NAMALWA (cell line): Measurements from ENCODE around the gene MEGF11.
A peak's percentile ranks its signal among the peaks of the same experiment; 100 is the strongest.
"Not testable (repeated sequence)": the region's sequence is repeated elsewhere in the genome, so short reads cannot be mapped to it uniquely, and the experiment has no call there.

Experiments
- DNase-seq: peaks from one replicate; pipeline ENCODE4 v3.0.0-alpha.2; 2015; ENCODE audit warnings: low spot score

MEGF11 gene

DNA sequence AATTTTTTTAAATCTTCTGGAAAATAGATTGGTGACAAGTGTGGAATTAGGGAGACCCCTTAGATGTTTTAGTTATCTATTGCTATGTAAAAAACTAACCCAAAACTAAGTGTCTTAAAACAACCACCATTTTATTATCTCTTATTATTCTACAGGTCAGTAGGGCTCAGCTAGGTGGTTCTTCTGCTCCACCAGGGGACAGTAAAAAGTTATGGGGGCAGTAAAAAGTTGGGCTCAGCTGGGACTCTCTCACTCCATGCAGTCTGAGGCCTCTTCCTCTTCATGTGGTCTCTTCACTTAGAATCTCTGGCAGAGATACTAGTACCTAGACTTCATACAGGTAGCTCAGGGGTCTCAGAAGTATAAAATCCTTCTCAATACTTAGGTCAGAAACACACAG lies 21.8 kb upstream of the MEGF11 start:
- no peak for DNase-seq

DNA sequence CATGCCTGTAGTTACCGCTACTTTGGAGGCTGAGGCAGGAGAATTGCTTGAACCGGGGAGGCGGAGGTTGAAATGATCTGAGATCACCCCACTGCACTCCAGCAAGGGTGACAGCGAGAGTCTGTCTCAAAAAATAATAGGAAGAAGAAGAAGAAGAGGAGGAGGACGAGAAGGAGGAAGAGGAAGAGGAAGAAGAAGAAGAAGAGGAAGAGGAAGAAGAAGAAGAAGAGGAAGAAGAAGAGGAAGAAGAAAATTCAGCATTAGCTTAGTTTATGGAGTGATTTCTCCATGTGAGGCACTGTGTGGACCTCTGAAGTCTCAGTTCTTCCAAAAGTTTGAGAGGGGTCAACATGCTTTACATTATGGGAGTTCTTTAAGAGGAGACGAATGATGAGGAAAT lies 17.4 kb upstream of the MEGF11 start:
- DNase-seq: no peak

DNA sequence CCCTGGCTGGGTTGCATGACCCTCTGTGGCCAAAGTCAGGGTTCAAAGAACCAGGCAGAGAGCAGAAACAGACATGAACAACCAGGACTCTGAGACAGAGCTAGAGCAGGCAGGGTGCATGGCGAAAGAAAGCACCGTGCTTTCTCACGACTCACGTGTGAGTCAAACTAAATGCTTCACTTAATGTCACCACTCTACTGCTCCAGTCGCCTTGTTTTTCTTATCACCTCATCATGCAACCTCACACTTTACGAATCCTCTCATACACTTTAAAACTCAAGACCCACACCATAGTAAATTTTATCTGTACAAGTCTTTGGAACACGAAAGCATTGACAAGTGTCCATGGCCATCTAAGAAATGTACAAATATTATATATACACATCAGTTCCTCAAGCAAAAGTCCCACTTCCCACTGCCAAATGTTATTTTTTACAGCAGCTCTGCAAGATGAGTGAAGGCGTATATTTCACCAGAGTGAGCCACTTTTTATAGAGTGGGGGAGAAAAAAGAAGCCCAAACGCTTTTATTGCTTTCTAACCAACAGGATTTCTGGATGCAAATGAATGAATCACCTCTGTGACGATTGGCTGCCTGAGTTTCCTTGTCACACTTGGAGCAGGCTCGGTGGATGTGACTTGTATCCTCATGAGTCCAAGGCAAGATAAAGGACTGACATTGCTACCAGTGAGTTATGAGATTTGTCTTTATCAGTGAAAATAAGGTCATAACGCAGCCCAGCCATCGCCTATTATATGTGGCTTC lies 16.0 kb upstream of the MEGF11 start:
- no peak for DNase-seq

DNA sequence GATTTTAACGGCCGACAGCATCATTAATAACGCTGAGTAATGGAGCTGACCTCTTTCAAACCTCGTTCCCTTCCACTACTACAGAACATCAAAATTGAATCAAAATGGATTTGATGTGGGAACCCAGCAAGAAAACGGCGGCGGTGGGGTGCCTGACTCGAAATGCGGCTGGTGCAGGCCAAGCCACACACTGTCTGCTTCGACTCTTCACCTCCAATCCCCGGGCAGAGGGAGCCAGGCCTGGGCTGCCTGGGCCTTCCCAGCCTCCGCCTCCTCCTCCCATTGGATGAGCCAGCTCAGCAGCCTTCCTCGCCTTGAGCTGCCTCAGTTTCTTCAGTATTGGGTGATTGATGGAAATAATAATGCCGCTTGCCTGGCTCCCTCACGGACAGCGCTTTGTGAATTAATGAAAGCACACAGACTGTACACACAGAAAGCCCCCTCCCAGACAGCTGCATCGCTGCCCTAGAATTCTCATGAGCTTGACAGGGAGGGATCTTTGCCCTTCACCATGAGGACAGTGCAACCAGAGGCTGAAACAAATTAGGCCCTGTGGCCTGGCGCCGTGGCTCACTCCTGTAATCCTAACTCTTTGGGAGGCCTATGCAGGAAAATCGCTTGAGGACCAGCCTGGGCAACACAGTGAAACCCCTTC lies 11.4 kb upstream of the MEGF11 start:
- no peak for DNase-seq

DNA sequence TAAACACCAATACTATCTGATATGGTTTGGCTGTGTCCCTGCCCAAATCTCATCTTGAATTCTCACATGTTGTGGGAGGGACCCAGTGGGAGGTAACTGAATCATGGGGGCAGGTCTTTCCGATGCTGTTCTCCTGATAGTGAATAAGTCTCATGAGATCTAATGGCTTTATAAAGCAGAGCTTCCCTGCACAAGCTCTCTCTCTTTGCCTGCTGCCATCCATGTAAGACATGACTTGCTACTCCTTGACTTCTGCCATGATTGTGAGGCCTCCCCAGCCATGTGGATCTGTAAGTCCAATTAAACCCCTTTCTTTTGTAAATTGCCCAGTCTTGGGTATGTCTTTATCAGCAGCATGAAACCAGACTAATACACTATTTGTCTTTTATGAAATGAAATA lies 9.3 kb upstream of the MEGF11 start:
- DNase-seq: not testable (repeated sequence)

DNA sequence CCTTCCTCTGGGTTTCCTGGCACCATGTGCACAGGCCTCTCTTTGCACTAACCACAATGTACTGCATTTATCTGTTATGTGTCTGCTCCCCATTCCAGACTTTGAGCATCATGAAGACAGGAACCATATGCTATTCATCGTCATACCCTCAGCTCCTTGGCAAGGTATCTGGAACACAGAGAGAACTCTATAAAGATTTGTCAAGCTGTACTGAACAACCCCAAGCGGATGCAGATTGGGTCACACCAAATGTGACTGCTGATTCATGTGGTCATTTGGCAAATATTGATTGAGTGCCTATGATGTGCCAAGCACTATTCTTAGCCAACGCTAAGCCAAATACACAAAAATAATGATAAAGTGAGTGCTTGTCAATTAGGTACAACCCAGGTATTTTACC lies 7.5 kb upstream of the MEGF11 start:
- no peak for DNase-seq

DNA sequence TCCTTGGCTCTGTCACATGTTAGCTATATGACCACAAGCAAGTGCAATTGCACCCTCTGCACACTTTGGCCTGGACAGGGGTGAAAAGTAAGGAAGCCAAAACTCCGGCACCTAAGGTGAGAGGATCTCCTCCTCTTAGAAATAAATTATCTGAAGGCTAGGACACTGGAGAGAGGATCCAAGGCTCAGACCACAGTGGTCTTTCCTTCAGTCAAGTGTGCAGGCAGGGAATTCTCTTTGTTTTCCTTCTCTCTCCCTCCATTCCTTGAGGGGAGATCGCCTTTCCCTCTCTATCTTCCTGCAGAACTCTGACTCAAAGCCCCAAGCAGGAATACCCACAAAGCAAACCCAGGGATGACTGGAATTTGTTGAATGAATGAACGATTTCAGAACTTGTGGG lies 3.1 kb upstream of the MEGF11 start:
- DNase-seq: no peak

DNA sequence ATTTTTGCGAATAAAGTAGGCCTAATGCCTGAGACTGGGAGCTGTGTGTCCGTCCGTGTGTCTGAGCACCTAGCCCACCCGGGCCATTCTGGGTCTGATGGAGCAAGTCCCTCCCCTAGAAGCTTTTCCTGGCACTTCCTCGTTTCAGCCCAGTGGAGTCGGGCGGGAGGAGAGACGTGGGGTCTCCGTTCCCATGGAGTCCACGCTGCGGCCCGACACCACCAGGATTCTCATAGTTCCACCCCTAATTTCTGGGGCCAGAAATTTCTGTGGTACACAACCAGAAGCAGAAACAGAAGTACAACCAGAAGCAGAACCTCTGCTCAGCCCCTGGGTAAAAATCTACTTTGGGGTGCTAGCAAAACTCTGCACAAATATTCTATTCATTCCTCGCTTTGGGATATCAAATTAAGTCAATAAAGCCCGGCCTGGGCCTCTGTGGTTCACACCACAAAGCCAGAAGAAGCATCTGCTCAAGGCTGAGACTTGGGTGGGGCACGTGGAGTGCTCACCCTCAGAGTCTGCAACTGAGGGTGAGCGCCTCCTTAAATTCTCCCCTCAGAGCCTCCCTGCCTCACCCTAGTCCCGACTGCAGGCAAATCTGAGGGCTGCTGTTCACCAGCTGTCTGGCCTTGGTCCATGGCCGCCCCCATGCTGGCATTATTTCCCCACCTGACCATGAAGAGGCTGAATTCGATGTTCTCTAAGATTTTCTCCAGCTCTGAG lies 1.6 kb upstream of the MEGF11 start:
- no peak for DNase-seq

DNA sequence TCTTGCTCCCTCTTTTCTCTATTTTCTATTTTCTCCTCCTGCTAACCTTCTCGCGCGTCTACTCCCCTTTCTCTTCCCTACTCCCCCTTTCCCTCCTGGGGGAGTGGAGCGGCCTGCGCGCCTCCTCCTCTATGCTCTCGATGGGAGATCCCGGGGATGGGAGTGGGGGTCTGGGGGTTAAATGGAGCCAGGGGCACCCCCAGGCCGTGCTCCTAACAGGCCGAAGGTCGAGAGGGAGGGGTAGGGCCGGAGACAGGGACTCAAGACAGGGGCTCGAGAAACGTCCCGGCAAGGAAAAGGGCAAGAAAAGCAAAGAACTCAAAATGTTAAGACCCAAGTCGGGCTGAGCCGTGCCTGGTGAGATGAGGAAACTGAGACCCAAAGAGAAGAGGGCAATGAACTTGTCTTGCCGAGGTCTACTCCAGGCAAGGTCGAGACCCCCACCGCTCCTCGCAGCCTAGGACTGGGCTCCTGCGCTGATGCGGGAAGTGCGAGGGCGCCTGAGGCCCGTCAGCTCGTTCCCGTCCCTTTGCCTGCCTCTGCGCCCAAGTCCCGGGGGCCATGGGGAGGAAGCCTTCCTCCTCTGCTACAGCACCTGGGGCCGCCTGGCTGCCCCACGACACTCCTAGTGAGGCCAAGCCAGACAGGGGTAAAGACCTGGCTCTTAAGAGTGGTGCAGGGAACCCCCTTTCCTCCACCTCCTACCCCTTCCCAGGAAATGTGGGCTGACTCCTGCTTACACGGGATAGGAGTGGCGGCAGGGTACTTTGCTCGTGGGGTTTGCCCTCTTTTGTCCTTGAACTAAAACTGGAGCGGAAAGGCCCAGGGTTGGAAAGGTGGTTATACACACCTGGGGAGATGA lies 770 bp upstream of the MEGF11 start:
- no peak for DNase-seq

DNA sequence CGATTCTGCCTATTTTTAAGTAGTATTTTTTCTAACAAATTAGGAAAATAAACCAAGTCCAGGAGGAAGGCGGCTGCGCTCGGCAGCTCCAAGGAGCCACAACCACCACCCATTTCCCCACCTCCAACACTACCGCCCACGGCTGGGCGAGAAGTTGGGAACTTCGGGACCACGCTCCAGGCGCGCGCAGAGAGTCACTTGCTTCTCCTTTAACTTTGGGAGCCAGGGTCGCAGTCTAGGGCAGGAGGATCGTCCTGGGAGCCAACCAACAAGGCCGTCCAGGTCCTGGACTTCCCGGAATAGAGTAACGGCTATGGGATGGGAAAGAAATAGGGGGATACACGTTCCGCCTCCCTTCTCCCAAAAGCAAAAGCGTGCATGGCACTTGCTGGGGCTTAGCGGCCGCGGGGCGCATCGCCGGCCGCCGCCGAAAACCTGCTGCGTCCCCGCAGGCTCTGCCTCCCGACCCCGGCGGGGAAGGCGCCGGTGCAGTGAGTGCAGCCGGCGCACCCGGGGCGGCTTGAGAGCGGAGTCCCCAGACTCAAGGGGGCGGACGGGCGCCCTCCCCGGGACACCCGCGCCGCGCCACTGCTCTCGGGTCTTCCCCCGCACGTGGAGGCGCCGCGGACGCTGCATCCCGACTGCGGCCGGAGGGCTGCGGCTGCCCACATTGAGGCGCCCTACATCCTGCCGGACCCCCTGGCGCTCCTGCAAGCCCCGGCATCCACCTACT lies 699 bp downstream of the MEGF11 start:
- DNase-seq: peak; percentile 39

DNA sequence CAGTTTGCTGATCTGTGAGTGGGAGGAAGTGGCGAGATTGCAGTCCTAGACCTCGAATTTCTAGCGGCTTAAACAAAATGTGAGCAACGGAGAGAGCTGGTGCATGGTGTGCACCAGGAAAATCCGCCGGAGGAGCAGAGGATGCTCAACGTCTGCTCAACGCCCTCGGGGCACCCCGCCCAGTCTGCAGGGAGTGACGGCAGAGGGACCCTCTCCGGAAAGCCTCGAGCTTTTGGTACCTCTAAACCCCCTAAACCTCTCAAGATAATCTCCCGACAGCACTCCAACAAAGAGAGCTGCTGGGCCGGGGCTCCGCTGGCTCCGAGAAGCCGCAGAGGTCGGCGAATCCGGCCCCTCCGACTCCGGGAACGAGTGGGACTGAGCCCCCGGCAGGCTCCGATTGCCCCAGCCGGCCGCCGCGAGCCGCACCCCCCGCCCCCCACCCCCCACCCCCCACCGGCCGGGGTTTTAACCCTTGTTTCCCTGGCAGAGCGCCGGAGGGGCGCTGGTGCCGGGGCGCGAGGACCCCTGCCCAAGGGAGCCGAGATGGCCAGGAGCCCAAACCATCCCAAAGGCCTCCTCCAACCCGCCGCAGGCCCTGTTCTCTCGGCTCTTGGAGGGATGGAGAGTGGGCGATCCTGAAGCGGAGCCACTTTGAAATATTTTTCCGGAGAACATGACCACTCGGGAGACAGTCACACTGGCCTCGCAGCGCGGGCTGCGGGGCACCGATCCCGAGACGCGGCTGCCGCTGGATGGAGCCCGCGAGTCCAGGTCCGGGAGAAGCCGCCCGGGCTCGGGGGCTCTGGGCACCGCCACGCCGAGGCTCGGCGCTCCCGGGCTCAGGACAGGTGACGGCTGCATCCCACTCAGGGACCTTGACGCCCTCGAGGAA lies 1.5 kb downstream of the MEGF11 start:
- peak; percentile 53 for DNase-seq

DNA sequence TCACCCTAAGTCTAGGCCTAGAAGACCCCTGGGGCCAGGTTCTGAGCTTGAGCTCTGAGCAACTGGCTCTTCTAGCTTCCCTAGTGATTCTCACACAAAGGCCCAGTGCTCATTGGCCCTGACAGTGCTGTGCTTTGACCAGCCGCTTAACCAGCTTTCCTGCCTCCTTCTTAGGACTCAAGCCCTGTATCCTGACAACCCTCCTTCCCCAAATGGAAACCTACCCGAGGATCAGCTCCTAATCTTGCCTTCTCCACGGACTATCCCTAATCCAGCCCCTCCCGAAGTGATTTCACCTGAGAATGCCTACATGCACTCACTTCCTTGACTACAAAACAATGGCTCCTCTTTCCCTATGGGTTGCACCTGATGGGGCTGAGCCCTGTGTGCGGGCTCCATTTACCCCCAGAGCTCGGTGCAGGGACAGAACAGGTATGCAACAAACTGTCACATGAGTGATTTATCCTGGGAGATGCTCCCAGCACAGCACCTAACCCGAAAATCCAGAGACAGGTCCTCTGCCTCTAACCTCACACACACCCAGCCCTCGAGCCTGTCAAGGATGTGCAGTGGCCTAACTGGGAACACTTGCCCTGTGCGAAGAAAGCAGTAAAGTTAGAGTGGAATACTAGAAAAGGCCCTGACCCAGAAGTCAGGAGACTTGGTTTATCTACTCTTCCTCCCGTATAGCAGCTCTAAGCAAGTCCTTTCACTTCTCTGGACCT lies 2.3 kb downstream of the MEGF11 start:
- DNase-seq: no peak

DNA sequence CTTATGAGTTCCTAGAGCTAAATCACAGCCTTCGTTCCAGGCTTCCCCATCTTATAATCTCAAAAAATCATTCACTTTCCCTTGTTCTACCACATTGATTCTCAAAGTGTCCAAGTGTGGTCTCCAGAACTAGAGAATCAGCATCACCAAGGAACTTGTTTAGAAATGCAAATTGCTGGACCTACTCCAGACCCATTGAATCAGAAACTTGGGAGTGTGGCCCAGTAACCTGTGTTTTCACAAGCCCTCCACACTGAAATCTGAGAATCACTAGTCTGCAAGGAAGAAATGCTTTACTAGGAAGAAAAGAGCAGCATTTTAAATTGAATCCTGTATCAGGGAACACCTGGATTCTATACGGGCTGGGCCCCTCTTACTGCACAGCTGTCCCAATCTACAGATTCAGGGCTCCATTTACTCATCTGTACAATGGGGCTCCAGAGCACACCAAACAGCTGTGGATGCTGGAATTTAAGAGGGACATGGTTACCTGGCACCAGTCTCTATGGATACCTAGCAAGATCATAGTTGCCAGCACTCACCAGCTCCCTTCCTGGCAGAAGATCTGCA lies 3.9 kb downstream of the MEGF11 start:
- DNase-seq: no peak

DNA sequence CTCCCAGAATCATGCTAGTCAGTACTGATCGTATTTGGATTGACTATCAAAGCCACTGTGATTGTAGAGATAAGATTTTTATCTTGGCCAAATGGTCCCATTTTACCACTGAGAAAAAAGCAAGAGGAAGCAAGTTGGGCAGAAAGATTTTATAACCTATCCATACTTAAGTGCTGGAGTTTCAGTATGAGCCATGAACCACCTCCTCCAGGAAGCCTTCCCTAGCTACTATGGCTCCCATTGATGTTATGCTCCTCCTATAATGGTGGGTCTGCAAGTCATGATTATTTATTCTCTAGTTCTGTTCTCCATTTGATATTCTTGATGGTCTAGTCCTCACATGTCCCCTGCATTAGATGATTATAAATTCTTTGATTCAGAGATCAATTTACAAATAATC lies 6.6 kb downstream of the MEGF11 start:
- no peak for DNase-seq

DNA sequence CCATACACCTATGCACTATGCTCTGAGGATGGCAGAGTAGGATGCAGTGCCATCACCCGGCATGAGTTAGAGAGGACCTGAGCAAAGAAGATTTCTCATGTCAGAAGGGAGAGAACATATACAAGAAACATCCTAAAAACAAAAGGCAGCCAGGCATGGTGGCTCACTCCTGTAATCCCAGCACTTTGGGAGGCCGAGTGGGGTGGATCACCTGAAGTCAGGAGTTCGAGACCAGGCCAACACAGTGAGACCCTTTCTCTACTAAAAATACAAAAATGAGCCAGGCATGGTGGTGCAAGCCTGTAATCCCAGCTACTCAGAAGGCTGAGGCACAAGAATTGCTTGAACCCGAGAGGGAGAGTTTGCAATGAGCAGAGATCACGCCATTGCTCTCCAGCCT lies 7.7 kb downstream of the MEGF11 start:
- not testable (repeated sequence) for DNase-seq

DNA sequence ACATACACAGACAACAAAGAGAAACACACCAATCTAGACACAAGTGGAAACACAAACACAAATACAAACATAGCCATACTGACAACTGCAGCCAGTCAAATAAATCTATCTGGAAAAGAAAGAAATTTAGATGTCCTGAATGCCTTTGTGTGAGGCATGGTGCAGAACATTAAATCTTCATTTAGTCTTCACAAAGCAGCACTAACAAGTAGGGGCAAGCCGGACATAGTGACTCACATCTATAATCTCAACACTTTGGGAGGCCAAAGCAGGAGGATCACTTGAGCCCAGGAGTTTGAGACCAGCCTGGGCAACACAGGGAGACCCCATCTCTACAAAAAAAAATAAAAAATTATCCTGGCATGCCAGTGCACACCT lies 11.7 kb downstream of the MEGF11 start:
- no peak for DNase-seq

DNA sequence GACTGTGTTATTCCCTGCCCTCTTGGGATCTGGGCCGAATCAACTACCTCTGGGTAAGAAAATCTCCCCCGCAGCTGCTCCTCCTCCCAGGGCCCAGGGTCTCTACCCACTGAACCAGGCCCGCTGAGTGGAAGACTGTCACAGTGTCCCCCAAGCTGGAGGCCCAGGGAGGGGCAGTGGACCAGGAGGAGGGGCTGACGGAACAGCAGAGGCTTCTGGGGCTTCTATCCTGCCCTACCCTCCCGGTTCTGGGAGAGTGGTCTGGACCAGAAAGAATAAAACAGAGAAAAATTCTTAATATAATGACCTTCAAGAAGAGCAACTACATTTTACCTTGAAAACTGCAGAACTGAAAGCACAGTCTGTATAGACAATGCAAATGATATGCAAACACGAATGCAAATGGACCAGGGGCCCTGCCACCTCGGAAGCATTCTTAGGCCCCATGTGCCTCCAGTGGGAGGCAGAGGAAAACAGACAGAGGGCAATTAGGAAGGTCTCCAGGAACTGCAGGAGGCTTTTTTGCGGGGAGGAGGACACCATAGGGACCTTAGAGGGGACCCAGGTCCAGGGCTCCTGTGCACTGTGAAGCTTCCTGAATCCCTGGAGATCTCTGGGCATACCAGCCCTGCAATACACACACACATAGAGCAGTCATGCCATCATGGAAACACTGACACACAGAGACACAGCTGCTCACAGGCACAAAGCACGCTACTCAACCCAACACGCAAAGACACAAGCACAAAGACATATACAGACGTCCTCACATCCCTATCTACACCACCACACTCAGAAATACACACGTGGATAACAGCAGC lies 12.3 kb downstream of the MEGF11 start:
- DNase-seq: peak; percentile 89

DNA sequence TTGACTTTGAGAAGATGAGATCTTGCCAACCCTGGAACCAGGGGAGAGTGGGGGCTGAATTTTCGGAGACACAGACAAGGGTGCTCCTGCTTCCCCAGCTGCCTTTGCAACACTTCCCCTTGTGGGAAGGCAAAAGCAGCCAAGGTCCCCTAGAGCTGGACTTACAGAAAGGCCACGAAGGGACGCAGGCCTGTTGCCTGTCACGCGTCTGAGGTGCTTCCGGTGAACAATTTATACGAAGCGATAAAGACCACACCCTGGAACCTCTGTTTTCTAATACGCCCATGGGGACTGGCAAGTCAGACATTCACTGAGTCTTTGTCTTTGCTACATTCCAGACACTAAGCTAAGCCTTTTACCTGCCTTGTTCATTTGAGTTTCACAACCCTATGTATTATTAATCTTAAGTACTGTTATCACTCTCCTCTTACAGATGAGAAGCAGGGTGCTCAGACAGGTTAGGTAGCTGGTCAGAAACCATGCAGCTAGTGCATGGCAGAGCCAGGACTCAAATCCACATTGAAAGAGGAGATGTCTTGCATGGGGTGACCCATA lies 13.2 kb downstream of the MEGF11 start:
- no peak for DNase-seq
